IPS DF 4.7 (cell line): ENCODE data around the gene FOXI2.

Experiments used
- DNase-seq: peaks from one replicate; pipeline ENCODE4 v3.0.0-alpha.2; 2013; ENCODE audit warnings: low spot score; ENCODE audit errors: extremely low read depth

FOXI2 gene

DNA sequence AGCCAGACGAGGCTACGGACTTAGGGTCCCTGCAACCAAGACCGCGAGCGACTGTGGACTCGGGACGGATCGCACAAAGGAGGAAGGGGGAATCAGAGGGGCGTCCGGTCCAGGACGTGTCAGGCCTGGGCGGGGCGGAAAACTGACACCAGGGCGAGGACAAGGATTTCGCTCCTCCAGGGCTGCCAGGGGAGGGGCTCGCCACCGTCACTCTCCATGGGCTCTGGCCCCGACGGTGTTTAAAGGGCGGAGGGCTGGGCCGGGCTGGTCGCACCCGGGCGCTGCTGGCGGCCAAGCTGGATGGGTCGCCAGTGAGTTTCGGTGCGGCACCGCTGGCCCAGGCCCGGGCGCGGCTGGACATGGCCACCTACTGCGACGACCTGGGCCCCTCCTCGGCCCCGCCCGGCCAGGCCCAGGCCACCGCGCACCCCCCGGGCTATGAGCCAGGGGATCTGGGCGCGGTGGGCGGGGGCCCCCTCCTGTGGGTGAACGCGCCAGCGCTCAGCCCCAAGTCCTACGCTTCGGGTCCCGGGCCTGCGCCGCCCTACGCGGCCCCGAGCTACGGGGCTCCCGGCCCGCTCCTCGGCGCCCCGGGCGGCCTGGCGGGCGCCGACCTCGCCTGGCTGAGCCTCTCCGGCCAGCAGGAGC lies at the start of gene FOXI2:
FOXI2 (plus strand) TSS at position 271 of the 648 bp plus-strand sequence; CDS start at position 360, 89 bp downstream.
- no peak for DNase-seq

GRCh38 chr10:127687548-127687947 lies 49.4 kb upstream of the FOXI2 start:
- no peak for DNase-seq

DNA sequence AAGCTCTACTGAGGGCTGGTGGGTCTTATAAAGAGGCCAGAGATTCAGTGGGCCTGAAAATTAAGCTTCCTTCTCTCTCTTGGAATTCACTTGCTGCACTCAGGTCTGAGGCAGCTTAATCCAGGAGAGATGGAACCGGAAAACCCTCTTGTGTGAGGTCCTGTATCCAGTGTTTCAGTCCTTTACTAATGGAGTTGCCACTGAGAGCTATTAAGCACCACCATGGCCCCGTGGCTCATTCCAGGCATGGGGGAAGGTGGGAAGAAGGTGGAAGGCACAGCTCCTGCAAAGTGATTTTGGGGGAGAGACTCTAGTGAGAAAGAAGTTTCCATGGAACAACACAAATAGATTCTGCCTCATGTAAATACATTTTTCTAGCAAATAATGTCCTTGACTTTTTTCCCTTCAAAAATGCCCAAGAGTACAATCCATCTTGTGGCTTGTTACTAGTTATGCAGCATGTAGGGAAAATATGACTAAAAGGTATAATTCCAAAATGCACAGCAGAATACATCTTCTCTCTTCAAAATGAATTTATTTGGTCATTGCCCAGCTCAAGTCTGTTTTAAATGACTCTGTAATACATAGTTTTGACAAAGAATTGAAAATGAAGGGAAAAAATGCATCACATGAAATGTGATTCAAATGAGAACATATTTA lies 46.7 kb upstream of the FOXI2 start:
- no peak for DNase-seq

DNA sequence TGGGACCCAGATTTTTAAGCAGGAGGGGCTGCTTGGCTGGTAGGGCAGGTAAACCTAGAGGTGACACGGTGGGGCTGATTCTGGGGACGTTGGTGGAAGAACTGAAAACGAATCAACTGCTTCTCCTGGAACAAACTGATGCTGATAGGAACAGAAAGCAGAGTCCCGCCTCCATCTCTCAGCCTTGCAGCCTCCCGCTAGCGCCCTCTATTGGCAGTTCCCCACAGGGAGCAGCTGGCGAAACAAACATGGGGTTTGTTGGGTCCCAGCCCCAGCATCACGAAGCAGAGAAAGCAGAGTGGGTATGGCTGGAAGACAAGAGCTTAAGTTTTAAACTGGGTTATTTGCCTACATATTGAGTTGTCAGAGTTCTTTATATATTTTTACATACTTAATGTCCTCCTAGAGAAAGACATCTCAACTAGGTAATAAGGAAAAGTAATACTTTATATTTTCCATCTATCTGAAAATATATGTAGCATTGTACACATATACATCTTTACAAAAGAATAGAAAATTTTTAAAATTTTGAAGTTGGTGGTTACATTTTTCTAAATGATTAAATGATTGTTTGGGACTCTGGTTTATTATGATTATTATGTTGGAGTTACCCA lies 42.3 kb upstream of the FOXI2 start:
- peak; percentile 72 for DNase-seq

GRCh38 chr10:127695431-127695830 lies 41.6 kb upstream of the FOXI2 start:
- no peak for DNase-seq

- no peak for DNase-seq
These were observed 38.1 kb upstream of the FOXI2 start for GRCh38 chr10:127698886-127699285.

DNA sequence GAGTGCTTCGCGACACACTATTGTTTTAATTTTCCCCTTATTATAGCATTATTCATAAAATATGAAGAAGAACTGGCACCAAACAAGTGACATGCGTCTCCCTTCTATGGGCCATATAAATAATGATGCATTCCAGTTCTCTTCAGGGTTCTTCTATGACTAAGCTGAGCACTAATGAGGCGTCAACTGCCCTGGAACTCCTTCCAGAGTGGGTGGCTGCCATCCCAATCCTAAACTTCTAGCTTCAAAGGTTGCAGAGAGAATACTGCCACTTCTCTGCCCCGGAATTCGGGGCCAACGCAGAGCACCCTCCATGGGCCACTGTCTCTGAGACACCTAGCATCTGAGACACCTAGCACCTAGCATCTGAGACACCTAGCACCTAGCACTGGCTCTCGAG lies 37.7 kb upstream of the FOXI2 start:
- no peak for DNase-seq

GRCh38 chr10:127702271-127702670 lies 34.7 kb upstream of the FOXI2 start:
- no peak for DNase-seq

DNA sequence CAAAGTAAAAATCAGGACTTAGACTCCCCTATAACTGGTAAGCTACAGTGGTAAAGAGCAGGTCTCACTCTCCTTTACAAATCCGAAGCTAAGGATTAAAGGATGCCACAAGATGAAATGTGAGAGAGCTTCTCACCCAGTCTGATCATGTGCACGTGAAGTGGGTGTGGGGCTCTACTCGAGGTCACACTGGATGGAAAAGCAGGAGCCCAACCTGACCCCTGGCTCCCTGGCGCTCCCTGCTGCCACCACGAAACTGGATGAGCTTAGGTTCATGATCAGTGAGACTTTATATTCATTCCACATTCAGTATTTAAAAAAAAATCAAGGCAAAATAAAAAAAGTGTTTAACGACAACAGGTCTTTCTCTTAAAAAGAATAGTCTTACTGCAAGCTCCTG lies 21.7 kb upstream of the FOXI2 start:
- DNase-seq, result no peak

DNA sequence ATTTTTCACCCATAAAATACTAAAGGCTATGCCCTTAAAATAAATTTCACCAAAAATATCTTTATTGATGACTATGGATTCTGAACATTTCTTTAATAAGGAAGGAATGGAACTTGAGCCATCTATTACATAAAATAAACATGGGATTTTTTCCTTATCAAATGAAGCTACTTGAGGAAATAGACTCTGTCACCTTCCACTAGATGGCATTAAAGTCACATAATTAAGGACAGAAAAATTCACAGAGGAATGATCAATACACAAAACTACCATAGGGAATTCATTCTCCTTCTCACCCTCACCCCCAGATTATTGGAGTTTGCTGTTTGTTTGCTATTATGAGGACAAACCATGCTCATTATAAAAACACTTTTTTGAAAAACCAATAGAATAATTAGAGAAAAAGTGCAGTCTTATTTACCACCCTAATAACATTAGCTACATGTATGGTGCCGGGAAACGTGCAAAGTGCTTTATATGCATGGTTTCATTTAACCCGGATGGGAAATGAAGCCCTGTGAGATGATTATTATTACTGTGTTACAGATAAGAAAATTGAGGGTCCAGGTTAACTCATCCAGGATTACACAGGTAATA lies 21.1 kb upstream of the FOXI2 start:
- DNase-seq, result no peak

GRCh38 chr10:127720142-127720541 lies 16.8 kb upstream of the FOXI2 start:
- DNase-seq, result no peak

DNA sequence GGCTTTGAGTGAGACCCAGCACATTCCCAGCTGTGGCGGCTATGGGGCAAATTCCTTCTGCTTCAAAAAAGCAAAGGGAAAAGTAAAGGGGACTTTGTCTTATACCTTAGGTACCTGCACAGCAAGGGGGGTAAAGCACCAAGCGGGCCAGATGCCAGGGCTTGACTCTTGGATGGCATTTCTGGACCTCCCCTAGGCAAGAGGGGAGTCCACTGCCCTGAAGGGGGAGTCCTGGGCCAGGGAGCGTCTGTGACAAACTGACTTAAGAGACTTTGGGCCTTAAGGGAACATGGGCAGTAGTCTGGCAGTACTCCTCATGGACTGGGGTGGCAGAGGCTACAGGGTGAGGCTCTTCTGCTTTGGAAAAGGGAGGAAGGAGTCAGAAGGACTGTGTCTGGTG lies 16.1 kb upstream of the FOXI2 start:
- DNase-seq, result no peak

- no peak for DNase-seq
These were observed 2.2 kb upstream of the FOXI2 start for GRCh38 chr10:127734753-127735152.

- DNase-seq, result no peak
These were observed 1.8 kb upstream of the FOXI2 start for GRCh38 chr10:127735156-127735555.

DNA sequence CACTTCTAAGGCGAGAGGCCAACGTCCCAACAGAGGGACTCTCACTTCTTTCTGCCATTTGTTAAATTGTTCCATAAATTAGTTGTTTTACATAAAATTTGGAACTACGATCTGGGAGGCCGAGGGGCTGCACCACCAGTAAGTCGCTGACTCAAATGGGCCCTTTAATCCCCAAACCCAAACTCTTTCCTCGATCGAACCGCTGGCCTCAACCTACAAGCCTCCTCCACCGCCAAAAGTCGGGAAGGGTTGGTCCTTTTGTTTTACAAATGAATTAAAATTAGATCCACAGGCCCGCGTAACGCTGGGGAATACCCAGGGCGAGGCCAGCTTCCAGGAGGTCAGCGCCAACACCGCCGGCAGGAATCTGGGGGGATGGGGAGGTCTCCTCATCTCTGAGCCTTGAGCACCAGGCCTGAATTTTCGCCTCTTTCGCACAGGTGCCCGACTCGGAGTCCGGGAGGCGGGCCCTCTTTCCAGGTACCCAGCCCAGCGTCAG lies 1.2 kb upstream of the FOXI2 start:
- DNase-seq, result no peak

- no peak for DNase-seq
These were observed 617 bp upstream of the FOXI2 start for GRCh38 chr10:127736222-127736914.

DNA sequence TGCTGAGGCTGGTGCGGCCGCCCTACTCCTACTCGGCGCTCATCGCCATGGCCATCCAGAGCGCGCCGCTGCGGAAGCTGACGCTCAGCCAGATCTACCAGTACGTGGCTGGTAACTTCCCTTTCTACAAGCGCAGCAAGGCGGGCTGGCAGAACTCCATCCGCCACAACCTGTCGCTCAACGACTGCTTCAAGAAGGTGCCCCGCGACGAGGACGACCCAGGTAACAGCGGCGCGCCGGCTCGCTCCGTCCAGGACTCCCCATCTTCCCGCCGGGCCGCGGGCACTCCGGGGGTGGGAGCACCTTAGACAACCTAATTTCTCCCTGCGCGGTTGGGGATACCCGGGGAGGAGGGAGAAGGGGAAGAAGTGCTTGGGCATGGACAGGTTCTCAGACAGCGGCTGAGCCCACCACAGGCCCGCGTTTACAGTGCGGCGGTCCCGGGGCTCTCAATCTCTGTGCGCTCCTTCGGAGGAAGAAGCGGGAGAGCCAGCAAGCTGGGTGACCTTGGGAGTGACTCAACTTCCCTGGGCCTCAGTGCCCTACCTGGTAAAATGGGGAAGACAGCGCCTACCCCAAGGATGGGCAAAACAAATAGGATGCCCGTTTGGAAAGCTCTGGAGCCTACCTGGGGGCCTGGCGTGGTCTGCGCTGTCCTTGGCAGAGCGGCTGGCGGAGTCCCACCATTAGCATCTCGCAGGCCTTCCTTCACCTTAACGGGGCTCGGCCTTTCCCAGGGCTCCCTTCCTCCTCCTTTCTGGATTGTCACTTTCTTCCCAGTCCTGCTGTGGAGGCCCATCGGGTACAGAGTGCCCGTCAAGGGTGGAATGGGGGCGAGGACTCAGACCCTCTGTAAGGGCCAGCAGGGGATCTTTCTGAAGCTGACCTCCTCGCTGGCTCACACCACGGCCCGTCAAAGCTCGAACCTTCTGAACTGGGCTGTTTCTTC lies 852 bp downstream of the FOXI2 start:
- DNase-seq, result no peak

- DNase-seq, result no peak
These were observed 1.8 kb downstream of the FOXI2 start for GRCh38 chr10:127738512-127739424.

DNA sequence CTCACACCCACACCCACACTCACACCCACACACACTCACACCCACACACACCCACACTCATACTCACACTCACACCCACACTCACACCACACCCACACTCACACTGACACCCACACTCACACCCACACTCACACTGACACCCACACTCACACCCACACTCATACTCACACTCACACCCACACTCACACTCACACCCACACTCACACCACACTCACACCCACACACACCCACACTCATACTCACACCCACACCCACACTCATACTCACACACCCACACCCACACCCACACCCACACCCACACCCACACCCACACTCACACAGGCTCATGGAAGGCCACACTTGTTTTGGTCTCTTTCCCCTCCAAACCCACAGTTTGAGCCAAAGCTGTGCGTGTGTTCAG lies 2.9 kb downstream of the FOXI2 start:
- no peak for DNase-seq
